OCI-M2 (cell line): Measurements from ENCODE around the gene DNAJC10.

Experiments used
- DNase-seq: peaks from one replicate; lab custom pipeline; 2025; ENCODE audit not compliant: unreplicated experiment; lab: John Stamatoyannopoulos, UW

The DNAJC10 gene

GRCh38 chr2:182784058-182784706 lies 68.1 kb downstream of the DNAJC10 start:
- DNase-seq: no peak

GRCh38 chr2:182784777-182785176 lies 68.7 kb downstream of the DNAJC10 start:
- peak; percentile 4 for DNase-seq

GRCh38 chr2:182792441-182792840 lies 76.4 kb downstream of the DNAJC10 start:
- no peak for DNase-seq

GRCh38 chr2:182798736-182799135 lies 82.7 kb downstream of the DNAJC10 start:
- no peak for DNase-seq

- no peak for DNase-seq
Measured at GRCh38 chr2:182804128-182804527, 88.1 kb downstream of the DNAJC10 start.

- DNase-seq: no peak
Measured at GRCh38 chr2:182807319-182807718, 91.3 kb downstream of the DNAJC10 start.

- DNase-seq: no peak
Measured at GRCh38 chr2:182810087-182810486, 94.0 kb downstream of the DNAJC10 start.

- DNase-seq: no peak
Measured at GRCh38 chr2:182814380-182814779, 98.3 kb downstream of the DNAJC10 start.

- no peak for DNase-seq
Measured at GRCh38 chr2:182814804-182815203, 98.7 kb downstream of the DNAJC10 start.

GRCh38 chr2:182816866-182817265 lies 100.8 kb downstream of the DNAJC10 start:
- DNase-seq: no peak

GRCh38 chr2:182817558-182817957 lies 101.5 kb downstream of the DNAJC10 start:
- DNase-seq: no peak

- DNase-seq: no peak
Measured at GRCh38 chr2:182818501-182818900, 102.4 kb downstream of the DNAJC10 start.

GRCh38 chr2:182818925-182819324 lies 102.9 kb downstream of the DNAJC10 start:
- DNase-seq: no peak

- no peak for DNase-seq
Measured at GRCh38 chr2:182819412-182819811, 103.4 kb downstream of the DNAJC10 start.

GRCh38 chr2:182821182-182821581 lies 105.1 kb downstream of the DNAJC10 start:
- DNase-seq: no peak

- DNase-seq: no peak
Measured at GRCh38 chr2:182822733-182823132, 106.7 kb downstream of the DNAJC10 start.

- DNase-seq: no peak
Measured at GRCh38 chr2:182824056-182824766, 108.2 kb downstream of the DNAJC10 start.

GRCh38 chr2:182824767-182825158 lies 108.7 kb downstream of the DNAJC10 start:
- DNase-seq: no peak

- no peak for DNase-seq
Measured at GRCh38 chr2:182826064-182826463, 110.0 kb downstream of the DNAJC10 start.

GRCh38 chr2:182826496-182826895 lies 110.4 kb downstream of the DNAJC10 start:
- DNase-seq: no peak

GRCh38 chr2:182827182-182827879 lies 111.3 kb downstream of the DNAJC10 start:
- no peak for DNase-seq

- DNase-seq: no peak
Measured at GRCh38 chr2:182831101-182831500, 115.0 kb downstream of the DNAJC10 start.
